ENCODE data around the gene LDLRAD2. TPM values are rescaled to one million over a fixed set of nuclear protein-coding genes. Genes with fewer than 3 reads are reported as not detected.

LDLRAD2 gene
- total RNA-seq, 2 donors from 2014 or later = 0.09 to 0.39 TPM

- DNase-seq = no peak
- intact Hi-C loops (cut with DNase I, micrococcal nuclease) = no loop called here
- ATAC-seq = no peak
Measured at GRCh38 chr1:21868941-21869454, 56.9 kb downstream of the LDLRAD2 start.

- DNase-seq = peak; percentile 73 to 87
- peak; percentile 82 for ATAC-seq
- intact Hi-C loops (cut with DNase I, micrococcal nuclease) = no loop called here
Measured at GRCh38 chr1:21869620-21870121, 57.6 kb downstream of the LDLRAD2 start.

- DNase-seq = no peak
- intact Hi-C loops (cut with DNase I, micrococcal nuclease) = no loop called here
- ATAC-seq = no peak
Measured at GRCh38 chr1:21870611-21871010, 58.5 kb downstream of the LDLRAD2 start.

- ATAC-seq = no peak
- no peak for DNase-seq
Measured at GRCh38 chr1:21871943-21872342, 59.9 kb downstream of the LDLRAD2 start.

GRCh38 chr1:21872445-21873079 lies 60.5 kb downstream of the LDLRAD2 start:
- DNase-seq = no peak
- intact Hi-C loops (cut with DNase I, micrococcal nuclease) = no loop called here
- ATAC-seq = no peak

More at GRCh38 chr1:21871943-21872342, 59.9 kb downstream of the LDLRAD2 start:
- intact Hi-C loops (cut with DNase I, micrococcal nuclease) = no loop called here

GRCh38 chr1:21873174-21873573 lies 61.1 kb downstream of the LDLRAD2 start:
- intact Hi-C loops (cut with DNase I, micrococcal nuclease) = no loop called here
- DNase-seq = no peak
- ATAC-seq = no peak

GRCh38 chr1:21873761-21874160 lies 61.7 kb downstream of the LDLRAD2 start:
- ATAC-seq (no peak), DNase-seq (no peak)
- intact Hi-C loops (cut with DNase I, micrococcal nuclease) = no loop called here

- intact Hi-C loops (cut with DNase I, micrococcal nuclease) = no loop called here
Measured at GRCh38 chr1:21874328-21874727, 62.3 kb downstream of the LDLRAD2 start.

More at GRCh38 chr1:21874328-21874727, 62.3 kb downstream of the LDLRAD2 start:
- no peak for ATAC-seq
- no peak for DNase-seq

Other genes starting within 250 kb of the LDLRAD2 start
- 10 to 100 TPM; 45.2 to 53.1 TPM for gene RAP1GAP, start 142.9 kb upstream of the LDLRAD2 start, total RNA-seq
- 10 to 100 TPM; 44.6 to 48.6 TPM for gene USP48, start 29.1 kb upstream of the LDLRAD2 start, total RNA-seq
- gene HSPG2, start 125.0 kb downstream of the LDLRAD2 start, total RNA-seq = 100 to 1,000 TPM; 180 to 206 TPM
- gene CELA3B, start 164.8 kb downstream of the LDLRAD2 start, total RNA-seq = 1 to 10 TPM in 1 of 2 donors, under 1 TPM in 1; 0.76 to 2.0 TPM
- gene CELA3A, start 189.4 kb downstream of the LDLRAD2 start, total RNA-seq = 1 to 10 TPM; 1.1 to 2.1 TPM
- 100 to 1,000 TPM; 269 to 323 TPM for gene CDC42, start 240.4 kb downstream of the LDLRAD2 start, total RNA-seq

Measured in left colon (tissue), 2 donors.